ENCODE measurements around the gene SUGCT.

DNA sequence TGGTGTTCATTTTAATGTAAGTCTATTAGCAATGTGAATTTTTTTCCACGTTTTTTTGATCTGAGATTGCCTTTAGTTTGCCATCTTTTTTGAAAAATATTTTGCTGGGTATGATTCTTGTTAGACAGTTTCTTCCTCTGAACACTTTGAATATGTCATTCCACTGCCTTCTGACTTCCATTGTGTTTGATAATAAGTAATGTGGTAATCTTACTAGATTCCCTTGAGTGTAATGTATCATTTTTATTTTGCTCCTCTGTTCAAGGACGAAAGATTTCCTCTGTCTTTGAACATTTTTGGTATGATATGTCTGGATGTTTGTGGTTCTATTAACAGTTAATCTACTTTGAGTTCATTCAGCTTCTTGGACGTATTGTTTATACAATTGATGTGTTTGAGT, 371.4 kb downstream of the SUGCT start:
- TF ChIP-seq, protein P1, sequence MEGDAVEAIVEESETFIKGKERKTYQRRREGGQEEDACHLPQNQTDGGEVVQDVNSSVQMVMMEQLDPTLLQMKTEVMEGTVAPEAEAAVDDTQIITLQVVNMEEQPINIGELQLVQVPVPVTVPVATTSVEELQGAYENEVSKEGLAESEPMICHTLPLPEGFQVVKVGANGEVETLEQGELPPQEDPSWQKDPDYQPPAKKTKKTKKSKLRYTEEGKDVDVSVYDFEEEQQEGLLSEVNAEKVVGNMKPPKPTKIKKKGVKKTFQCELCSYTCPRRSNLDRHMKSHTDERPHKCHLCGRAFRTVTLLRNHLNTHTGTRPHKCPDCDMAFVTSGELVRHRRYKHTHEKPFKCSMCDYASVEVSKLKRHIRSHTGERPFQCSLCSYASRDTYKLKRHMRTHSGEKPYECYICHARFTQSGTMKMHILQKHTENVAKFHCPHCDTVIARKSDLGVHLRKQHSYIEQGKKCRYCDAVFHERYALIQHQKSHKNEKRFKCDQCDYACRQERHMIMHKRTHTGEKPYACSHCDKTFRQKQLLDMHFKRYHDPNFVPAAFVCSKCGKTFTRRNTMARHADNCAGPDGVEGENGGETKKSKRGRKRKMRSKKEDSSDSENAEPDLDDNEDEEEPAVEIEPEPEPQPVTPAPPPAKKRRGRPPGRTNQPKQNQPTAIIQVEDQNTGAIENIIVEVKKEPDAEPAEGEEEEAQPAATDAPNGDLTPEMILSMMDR (IDR thresholded peaks at IDR 0.05; ENCODE audit: low read length): no peak
- TF ChIP-seq EZH2 (optimal IDR thresholded peaks at IDR 0.05; ENCODE audit: low read depth, low read length): no peak
